Measurements from ENCODE around the gene CARD14.
A peak's percentile ranks its signal among the peaks of the same experiment; 100 is the strongest.

CARD14 gene

DNA sequence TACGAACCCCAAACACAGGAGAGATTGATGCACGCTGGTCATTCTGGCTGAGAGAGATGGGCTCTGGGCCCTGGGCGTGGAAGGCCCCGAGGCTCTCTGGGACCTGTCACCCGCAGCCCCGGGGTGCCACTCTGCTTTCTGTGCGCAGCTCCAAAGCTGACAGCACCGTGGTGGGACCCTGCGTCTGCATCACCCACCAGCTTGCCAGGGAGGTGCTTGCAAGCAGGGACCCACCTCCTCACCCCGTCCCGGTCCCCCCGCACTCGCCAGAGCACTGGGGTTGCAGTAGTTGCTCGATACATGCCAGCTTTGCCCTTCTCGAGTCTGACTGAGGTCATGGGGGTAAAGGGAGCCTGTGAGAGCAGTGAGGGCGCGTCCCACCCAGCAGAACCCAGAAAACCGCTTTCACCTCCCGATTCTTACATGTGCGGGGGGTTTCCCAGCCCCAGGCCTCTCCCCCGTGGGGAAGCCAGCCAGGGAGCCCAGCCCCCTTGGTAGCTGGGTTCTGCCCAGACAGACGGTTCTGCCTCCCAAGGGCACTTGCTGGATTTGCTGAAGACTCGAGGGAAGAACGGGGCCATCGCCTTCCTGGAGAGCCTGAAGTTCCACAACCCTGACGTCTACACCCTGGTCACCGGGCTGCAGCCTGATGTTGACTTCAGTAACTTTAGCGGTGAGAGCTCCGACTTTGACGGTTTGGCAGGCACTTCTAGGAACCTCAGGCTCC, 12.5 kb downstream of the CARD14 start:
- H3K36me3 Mint-ChIP-seq (ENCODE audit: insufficient read depth) = no peaks in the 10 kb centered on the region
- H3K4me1 Mint-ChIP-seq (ENCODE audit: low read depth in 2 of 2) = no peaks in the 10 kb centered on the region
- H3K4me3 Mint-ChIP-seq = no peak overlapping the region
- DNase-seq (no peak), ATAC-seq (replicated peaks) (no peak)
- peaks cover 21 to 53% of the 10 kb centered on the region in 2 donors for H3K27me3 Mint-ChIP-seq
- no peaks in the 10 kb centered on the region for H3K9me3 Mint-ChIP-seq
- no peak overlapping the region for H3K27ac Mint-ChIP-seq

GRCh38 chr17:80182845-80183223, 13.0 kb downstream of the CARD14 start:
- ATAC-seq (replicated peaks) (no peak), DNase-seq (no peak)
- Mint-ChIP-seq H3K36me3 (ENCODE audit: insufficient read depth) (no peaks in the 10 kb centered on the region), H3K4me3 (no peak overlapping the region), H3K4me1 (ENCODE audit: low read depth in 2 of 2) (no peaks in the 10 kb centered on the region), H3K27me3 (peaks cover 21 to 58% of the 10 kb centered on the region in 2 donors), H3K9me3 (no peaks in the 10 kb centered on the region), H3K27ac (no peak overlapping the region)

DNA sequence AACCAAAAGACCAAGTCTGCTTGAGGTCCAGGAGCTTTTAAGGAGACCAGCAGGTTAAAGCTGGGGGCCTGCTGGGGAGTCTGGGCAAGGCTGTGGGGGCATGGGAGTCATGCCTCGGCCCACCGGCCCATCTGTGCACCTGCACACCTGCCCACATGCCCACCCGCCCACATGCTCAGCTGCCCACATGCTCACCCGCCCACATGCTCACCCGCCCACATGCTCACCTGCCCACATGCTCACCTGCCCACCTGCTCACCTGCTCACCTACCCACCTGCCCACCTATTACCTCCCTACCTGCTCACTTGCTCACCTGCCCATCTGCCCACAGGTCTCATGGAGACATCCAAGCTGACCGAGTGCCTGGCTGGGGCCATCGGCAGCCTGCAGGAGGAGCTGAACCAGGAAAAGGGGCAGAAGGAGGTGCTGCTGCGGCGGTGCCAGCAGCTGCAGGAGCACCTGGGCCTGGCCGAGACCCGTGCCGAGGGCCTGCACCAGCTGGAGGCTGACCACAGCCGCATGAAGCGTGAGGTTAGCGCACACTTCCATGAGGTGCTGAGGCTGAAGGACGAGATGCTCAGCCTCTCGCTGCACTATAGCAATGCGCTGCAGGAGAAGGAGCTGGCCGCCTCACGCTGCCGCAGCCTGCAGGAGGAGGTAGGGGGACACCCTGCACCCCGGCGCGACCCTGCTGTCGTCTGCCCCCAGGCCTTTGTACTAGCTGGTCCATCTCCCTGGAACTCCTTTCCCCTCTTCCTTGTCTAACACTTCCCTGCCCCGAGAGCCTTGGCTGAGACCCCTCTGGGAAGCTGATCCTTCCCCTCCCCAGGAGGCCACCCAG, 14.0 kb downstream of the CARD14 start:
- H3K4me1 Mint-ChIP-seq (ENCODE audit: low read depth in 2 of 2) = no peaks in the 10 kb centered on the region
- peaks cover 17 to 63% of the 10 kb centered on the region in 2 donors for H3K27me3 Mint-ChIP-seq
- no peak overlapping the region for H3K4me3 Mint-ChIP-seq
- ATAC-seq (replicated peaks) (no peak), DNase-seq (no peak)
- H3K36me3 Mint-ChIP-seq (ENCODE audit: insufficient read depth) = no peaks in the 10 kb centered on the region
- no peaks in the 10 kb centered on the region for H3K9me3 Mint-ChIP-seq
- no peak overlapping the region for H3K27ac Mint-ChIP-seq

DNA sequence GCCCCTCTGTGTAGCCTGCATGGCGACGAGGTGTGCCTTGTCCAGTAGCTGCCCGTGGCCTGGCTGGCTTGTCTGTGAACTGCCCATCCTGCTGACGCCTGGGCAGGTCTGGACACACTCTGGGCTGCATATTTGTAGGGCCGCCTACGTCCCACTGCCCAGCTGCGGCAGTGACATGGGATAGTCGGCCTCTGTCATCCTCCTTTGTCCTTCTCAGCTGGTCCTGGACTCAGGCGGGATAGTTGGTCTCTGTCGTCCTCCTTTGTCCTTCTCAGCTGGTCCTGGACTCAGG, 14.5 kb downstream of the CARD14 start:
- Mint-ChIP-seq H3K27me3 (peaks cover 12 to 63% of the 10 kb centered on the region in 2 donors), H3K27ac (no peak overlapping the region), H3K4me1 (ENCODE audit: low read depth in 2 of 2) (no peaks in the 10 kb centered on the region), H3K36me3 (ENCODE audit: insufficient read depth) (no peaks in the 10 kb centered on the region), H3K4me3 (no peak overlapping the region), H3K9me3 (no peaks in the 10 kb centered on the region)
- DNase-seq (no peak), ATAC-seq (replicated peaks) (no peak)

DNA sequence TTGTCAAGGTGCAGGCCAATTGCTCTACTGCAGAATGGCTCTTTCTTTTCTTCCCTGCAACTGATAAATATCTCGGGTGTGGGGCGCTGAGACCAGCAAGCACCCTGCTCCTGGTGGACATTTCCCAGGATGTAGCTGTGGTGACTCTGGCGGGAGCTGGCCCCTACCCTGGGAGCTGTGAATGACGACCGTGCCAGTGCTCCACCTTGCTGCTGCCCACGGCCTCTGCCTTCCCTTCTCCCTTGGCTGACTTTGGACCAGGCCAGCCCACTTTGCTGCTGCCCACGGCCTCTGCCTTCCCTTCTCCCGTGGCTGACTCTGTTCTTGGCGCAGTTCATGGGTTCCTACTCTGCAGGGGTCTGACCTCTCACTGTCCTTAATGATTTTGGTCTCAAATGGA, 16.1 kb downstream of the CARD14 start:
- Mint-ChIP-seq H3K36me3 (ENCODE audit: insufficient read depth) (no peaks in the 10 kb centered on the region), H3K9me3 (no peaks in the 10 kb centered on the region), H3K27ac (no peak overlapping the region), H3K27me3 (peaks cover 12 to 73% of the 10 kb centered on the region in 2 donors), H3K4me3 (no peak overlapping the region), H3K4me1 (ENCODE audit: low read depth in 2 of 2) (no peaks in the 10 kb centered on the region)
- ATAC-seq (replicated peaks) = no peak
- DNase-seq = no peak

GRCh38 chr17:80187090-80187489, 17.3 kb downstream of the CARD14 start:
- Mint-ChIP-seq H3K27me3 (peaks cover 5 to 73% of the 10 kb centered on the region in 2 donors), H3K9me3 (no peaks in the 10 kb centered on the region), H3K36me3 (ENCODE audit: insufficient read depth) (no peaks in the 10 kb centered on the region), H3K27ac (no peak overlapping the region), H3K4me1 (ENCODE audit: low read depth in 2 of 2) (no peaks in the 10 kb centered on the region), H3K4me3 (no peak overlapping the region)
- no peak for ATAC-seq (replicated peaks)
- DNase-seq = no peak

GRCh38 chr17:80187515-80187941, 17.7 kb downstream of the CARD14 start:
- no peak overlapping the region for H3K4me3 Mint-ChIP-seq

DNA sequence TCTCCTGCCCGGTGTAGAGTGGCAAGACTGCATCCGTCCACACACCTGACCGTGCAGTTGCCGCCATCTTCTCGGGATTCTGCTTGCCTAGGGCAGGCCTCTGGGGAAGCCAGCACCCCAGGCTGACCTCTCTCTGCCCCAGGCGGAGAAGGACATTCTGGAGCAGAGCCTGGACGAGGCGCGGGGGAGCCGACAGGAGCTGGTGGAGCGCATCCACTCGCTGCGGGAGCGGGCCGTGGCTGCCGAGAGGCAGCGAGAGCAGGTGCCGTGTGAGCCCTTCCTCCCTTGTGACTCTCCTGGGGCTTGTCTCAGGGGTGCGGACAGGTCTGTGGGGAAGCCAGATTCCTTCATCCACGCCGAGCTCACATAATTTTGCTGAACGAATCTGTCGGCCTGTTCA, 19.8 kb downstream of the CARD14 start:
- H3K36me3 Mint-ChIP-seq (ENCODE audit: insufficient read depth) = no peaks in the 10 kb centered on the region
- DNase-seq = no peak
- peaks cover 12 to 68% of the 10 kb centered on the region in 2 donors for H3K27me3 Mint-ChIP-seq
- H3K27ac Mint-ChIP-seq = no peak overlapping the region
- H3K4me3 Mint-ChIP-seq = no peak overlapping the region
- no peaks in the 10 kb centered on the region for H3K4me1 Mint-ChIP-seq (ENCODE audit: low read depth in 2 of 2)
- no peak for ATAC-seq (replicated peaks)
- no peaks in the 10 kb centered on the region for H3K9me3 Mint-ChIP-seq

More at GRCh38 chr17:80187515-80187941, 17.7 kb downstream of the CARD14 start:
- Mint-ChIP-seq H3K27me3 (peaks cover 5 to 73% of the 10 kb centered on the region in 2 donors), H3K36me3 (ENCODE audit: insufficient read depth) (no peaks in the 10 kb centered on the region), H3K9me3 (no peaks in the 10 kb centered on the region), H3K4me1 (ENCODE audit: low read depth in 2 of 2) (no peaks in the 10 kb centered on the region), H3K27ac (no peak overlapping the region)
- ATAC-seq (replicated peaks) (no peak), DNase-seq (no peak)

- ATAC-seq (replicated peaks) (no peak), DNase-seq (no peak)
- Mint-ChIP-seq H3K27ac (no peak overlapping the region), H3K4me1 (ENCODE audit: low read depth in 2 of 2) (no peaks in the 10 kb centered on the region), H3K36me3 (ENCODE audit: insufficient read depth) (no peaks in the 10 kb centered on the region), H3K9me3 (no peaks in the 10 kb centered on the region), H3K27me3 (peaks cover 10 to 62% of the 10 kb centered on the region in 2 donors), H3K4me3 (no peak overlapping the region)
These were observed 20.9 kb downstream of the CARD14 start for GRCh38 chr17:80190716-80191115.

DNA sequence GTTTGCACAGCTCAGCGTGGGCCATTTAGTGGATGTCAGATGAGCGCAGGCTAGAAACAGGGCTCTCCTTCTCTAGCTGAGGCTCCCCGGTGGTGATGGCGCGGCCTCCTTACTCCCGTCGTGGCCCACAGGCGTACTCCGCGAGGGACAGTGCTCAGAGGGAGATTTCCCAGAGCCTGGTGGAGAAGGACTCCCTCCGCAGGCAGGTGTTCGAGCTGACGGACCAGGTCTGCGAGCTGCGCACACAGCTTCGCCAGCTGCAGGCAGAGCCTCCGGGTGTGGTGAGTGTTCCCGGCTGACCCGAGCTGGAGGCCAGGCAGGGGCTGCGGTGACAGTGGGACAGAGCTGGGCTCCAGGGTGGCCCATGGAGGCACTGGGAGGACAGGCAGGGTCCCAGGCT, 21.4 kb downstream of the CARD14 start:
- H3K4me1 Mint-ChIP-seq (ENCODE audit: low read depth in 2 of 2) = peaks cover 0 to 2% of the 10 kb centered on the region in 2 donors
- peaks cover 3% of the 10 kb centered on the region for H3K36me3 Mint-ChIP-seq (ENCODE audit: insufficient read depth)
- H3K27ac Mint-ChIP-seq = no peak overlapping the region
- DNase-seq (no peak), ATAC-seq (replicated peaks) (no peak)
- H3K4me3 Mint-ChIP-seq = no peak overlapping the region
- H3K9me3 Mint-ChIP-seq = no peaks in the 10 kb centered on the region
- peaks cover 7 to 57% of the 10 kb centered on the region in 2 donors for H3K27me3 Mint-ChIP-seq

- ATAC-seq (replicated peaks) (no peak), DNase-seq (no peak)
- Mint-ChIP-seq H3K27me3 (peaks cover 7 to 48% of the 10 kb centered on the region in 2 donors), H3K36me3 (ENCODE audit: insufficient read depth) (peaks cover 3% of the 10 kb centered on the region), H3K4me1 (ENCODE audit: low read depth in 2 of 2) (peaks cover 0 to 2% of the 10 kb centered on the region in 2 donors), H3K9me3 (no peaks in the 10 kb centered on the region), H3K4me3 (no peak overlapping the region), H3K27ac (no peak overlapping the region)
These were observed 22.2 kb downstream of the CARD14 start for GRCh38 chr17:80191865-80192661.

DNA sequence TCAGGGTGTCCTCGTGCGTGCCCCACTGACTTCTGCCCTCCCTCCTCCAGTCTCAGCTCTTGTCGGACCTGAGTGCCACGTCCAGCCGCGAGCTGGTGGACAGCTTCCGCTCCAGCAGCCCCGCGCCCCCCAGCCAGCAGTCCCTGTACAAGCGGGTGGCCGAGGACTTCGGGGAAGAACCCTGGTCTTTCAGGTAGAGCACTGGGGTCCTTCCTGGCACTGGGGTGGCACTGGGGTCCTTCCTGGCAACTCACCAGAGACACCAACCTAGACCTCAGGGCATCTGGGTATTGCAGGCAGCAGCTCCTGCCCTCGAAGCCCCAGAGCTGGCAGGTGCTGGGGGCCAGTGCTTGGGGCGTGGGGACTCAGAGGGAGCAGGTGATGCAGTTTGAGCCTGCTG, 25.3 kb downstream of the CARD14 start:
- H3K27ac Mint-ChIP-seq = no peak overlapping the region
- ATAC-seq (replicated peaks) (no peak), DNase-seq (no peak)
- peaks cover 7 to 29% of the 10 kb centered on the region in 2 donors for H3K27me3 Mint-ChIP-seq
- H3K4me1 Mint-ChIP-seq (ENCODE audit: low read depth in 2 of 2) = peaks cover 0 to 2% of the 10 kb centered on the region in 2 donors
- no peak overlapping the region for H3K4me3 Mint-ChIP-seq
- no peaks in the 10 kb centered on the region for H3K9me3 Mint-ChIP-seq
- H3K36me3 Mint-ChIP-seq (ENCODE audit: insufficient read depth) = peaks cover 6% of the 10 kb centered on the region

GRCh38 chr17:80195671-80196529, 26.1 kb downstream of the CARD14 start:
- no peaks in the 10 kb centered on the region for H3K9me3 Mint-ChIP-seq
- peaks cover 6% of the 10 kb centered on the region for H3K36me3 Mint-ChIP-seq (ENCODE audit: insufficient read depth)
- H3K27ac Mint-ChIP-seq = peak overlapping the region in 1 of 2 donors; percentile 70
- peak; percentile 65 for ATAC-seq (replicated peaks)
- H3K27me3 Mint-ChIP-seq = peaks cover 7 to 27% of the 10 kb centered on the region in 2 donors
- DNase-seq = peak; percentile 53 to 57 (median 56)
- H3K4me1 Mint-ChIP-seq (ENCODE audit: low read depth in 2 of 2) = peaks cover 0 to 2% of the 10 kb centered on the region in 2 donors
- no peak overlapping the region for H3K4me3 Mint-ChIP-seq

All from effector memory CD8-positive, alpha-beta T cell (primary cell).